Breast epithelium (tissue), 3 donors: Measurements from ENCODE around the gene CDIPT.

Experiments
- CTCF ChIP-seq, 3 donors: fragments of 450-650 bp; IDR thresholded peaks; one replicate each; pipeline ENCODE4 v1.5.1; 2016 to 2017; ENCODE audit warnings: antibody characterized with exemption in 3 of 3, mild to moderate bottlenecking in 3 of 3, moderate library complexity in 3 of 3
- POLR2A ChIP-seq: fragments of 450-650 bp; IDR thresholded peaks from one replicate; pipeline ENCODE4 v1.6.1; 2016; ENCODE audit warnings: antibody characterized with exemption, mild to moderate bottlenecking, moderate library complexity
- POLR2AphosphoS5 ChIP-seq, 3 donors: sonication (generic); formaldehyde crosslinking; IDR thresholded peaks; one replicate each; pipeline ENCODE4 v1.6.1; 2017; ENCODE audit warnings: antibody characterized with exemption in 3 of 3

GRCh38 chr16:29877266-29877961 is 14.4 kb upstream of the CDIPT start:
- TF ChIP-seq CTCF (IDR thresholded peaks at IDR 0.05) = no peak
- TF ChIP-seq POLR2AphosphoS5 (IDR thresholded peaks at IDR 0.05) = no peak
- TF ChIP-seq POLR2A = no peak
